ENCODE measurements around the gene CADM1.

CADM1 gene

DNA sequence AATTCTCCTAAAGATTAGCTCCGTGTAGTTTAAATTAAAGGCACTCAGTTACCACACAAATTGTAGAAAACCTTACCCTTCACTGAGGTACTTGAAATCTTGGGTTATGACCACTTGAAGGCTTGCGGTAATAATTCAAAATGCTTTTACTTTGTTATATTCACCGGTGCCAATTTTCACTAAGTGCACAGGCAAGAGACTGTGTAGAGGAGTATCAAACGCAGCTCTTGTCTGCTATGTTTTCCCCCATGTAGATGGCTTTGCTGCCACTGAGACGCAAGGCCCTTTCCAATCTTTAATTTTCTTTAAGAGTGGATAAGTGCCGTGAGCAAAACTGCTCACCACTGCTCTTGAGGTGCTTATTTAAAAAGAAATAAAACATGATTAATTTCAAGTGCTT is 155.8 kb downstream of the CADM1 start:
- DNase-seq = no peak

DNA sequence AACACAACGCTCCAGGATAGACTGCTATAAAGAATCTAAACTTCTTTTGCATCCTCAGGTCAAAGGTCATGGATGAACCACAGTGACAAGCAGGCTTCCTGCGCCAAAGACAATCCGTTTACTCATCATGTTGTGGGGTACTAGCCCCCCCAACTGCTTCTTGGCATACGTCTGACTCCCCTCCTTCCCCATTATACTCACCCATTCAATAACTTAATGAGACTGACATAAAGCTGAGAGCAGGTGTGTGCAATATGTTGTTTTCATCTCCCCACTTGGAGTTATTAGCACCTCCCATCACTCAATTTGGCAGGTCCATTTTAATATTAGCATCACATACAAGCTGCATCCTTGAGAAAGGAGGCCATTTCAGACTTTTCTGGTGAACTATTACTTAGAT is 157.1 kb downstream of the CADM1 start:
- DNase-seq = no peak

DNA sequence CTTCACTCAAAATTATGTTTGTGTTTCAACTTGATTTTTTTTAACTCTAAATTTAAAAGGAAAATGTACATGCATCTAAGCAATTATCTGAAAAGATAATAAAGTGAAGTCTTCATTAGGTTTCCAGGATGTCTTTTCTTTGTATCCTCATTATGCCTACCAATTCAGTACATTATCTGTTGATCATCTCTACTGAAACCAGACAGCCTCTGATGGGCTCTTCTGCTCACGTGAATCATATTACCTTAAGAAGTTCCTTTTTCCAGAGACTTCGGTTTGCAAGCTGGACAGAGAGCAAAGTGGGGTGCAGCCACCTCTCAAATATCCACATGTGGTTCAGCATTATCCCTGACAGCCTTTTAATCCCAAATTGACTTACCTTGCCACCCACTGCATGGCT is 158.4 kb downstream of the CADM1 start:
- DNase-seq = no peak

DNA sequence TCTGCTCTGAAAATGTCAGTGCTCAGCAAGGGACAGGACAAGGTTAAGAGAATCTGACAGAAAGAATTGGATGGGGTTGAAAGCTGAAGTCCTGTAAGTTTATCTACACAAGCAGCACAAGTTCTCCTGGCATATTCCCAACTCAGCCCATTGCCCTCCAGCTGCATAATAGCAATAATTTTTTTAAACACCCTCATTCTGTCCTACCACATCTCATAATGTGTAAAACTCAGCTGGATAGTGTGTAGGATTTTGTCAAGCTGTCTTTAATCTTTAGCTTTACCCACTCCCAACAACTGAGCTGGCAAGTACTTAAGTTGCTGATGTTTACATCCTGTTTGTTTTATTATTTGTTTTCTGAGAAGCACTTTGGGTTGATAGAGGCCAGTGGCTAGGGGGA is 158.9 kb downstream of the CADM1 start:
- DNase-seq = no peak

DNA sequence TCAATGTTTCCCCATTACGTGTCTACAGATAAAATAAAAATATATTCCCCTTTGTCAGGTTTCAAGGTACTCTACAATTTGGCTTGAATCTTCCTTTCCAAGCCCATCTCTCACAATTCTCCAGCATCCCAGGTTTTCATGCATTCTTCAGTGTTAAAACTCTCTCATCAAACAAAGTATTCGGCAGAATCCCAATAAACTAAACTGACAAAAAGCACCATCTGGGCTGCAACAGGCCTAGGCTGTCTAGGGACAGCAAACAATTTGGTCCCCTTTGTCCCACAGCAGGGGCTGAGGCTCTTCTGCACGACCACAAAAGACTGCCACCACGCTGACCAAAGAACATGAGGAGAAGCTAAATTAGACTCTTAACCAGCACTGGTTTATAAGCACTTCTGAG is 159.4 kb downstream of the CADM1 start:
- no peak for DNase-seq

DNA sequence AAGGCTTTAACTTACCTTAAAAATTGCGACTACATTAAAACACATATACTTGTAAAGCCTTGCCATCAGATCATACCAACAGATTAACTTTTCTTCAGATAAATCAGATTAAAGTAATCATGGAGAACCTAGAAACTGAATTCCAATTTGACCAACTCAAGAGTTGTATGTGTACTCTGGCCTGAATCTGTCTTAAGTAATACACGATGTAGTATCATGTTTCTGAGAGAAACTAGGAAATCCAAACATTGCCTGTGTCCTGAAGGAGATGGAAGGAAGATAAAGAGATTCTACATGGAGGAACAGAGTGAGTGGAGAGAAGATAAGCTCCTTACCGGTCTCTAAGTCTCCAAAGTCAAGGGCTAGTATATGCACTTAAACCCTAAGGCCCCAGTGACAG is 162.1 kb downstream of the CADM1 start:
- DNase-seq = no peak

DNA sequence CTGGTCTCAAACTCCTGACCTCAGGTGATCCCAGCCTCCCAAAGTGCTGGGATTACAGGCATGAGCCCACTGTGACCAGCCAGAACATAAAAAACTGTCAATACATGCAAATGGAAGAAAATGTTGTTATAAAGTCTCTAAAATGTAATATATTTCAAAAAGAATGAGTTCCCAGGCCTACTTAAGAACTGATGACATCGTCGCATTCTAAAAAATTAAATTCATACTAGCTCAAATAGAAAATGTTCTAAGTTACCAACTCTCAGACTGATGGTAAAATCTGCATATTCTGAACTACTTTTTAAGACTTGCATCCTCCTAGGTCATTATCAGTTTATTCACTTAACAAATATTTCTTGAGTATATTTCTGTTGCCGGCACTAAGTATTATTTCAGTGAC is 163.3 kb downstream of the CADM1 start:
- DNase-seq = no peak

DNA sequence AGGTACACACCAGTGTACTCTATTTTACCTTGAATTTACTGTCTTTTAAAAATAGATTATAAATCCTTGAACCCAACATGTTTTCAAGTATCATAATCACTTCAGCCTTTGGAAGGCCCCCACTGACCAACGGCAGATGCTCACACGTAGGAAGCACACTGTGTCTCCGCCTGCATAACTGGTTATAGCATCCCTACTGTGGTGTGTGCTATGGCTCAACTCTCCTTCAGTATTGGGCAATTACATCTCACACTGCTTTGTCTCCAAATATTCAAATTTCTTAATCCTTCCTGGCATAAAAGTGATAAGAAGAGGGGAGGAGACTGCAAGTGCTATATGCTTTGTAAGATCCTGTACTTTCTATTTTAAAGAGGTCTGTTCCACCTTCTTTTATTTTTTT is 165.7 kb downstream of the CADM1 start:
- no peak for DNase-seq

DNA sequence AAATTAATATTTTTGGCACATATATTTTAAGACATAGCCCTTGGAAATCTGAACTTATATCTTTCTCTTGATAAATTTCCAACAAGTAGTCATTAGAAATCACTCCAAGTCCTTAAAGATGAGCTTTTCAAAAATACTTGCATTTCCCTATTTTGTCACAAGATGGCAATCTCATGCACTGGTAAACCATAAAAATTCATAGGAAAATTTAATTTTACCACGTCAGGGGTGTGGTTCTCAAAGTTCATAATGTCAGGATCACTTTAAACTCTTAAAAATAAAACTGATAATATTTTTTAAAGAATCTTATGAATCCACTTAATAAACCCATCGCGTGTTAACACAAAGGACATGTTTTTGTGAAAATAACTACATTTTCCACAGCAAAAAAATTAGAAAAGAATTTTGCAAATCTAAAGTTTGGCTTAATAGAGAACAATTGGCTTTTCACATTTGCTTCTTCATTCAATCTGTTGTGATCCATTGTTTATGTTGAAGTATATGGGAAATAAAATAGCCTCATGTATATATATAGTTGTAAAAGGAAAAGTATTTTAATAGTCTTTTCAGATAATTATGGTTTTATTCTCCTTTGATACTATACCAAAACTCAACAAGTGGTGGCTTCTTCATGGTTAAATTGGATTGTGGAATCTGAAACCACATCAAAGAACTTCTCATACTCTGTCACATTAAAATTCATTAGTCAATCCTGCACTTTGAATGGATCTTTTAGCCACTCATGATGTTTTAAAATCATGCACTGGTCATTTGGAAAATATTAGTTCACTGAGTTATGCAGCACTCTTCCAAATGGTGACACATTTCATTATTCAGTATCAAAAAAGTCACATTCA is 169.1 kb downstream of the CADM1 start:
- peak; percentile 30 for DNase-seq

DNA sequence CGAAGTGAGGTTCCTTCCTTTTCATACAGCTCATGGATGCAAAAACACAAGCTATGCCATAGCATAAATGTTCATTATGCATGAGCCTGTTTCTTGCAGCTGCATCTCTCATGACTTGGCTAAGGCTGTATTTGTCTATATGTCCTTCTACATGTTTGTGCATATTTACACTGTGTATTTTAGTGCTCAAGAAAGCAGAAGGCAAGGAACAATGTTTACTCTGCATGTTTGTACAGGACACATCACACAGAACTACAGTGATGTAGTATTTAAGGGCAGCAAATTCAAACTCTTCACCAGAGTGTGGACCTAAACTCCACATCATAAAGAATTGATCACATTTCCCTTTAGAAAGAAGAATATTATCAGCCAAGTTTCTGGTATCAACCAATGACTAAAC is 170.3 kb downstream of the CADM1 start:
- DNase-seq = no peak

DNA sequence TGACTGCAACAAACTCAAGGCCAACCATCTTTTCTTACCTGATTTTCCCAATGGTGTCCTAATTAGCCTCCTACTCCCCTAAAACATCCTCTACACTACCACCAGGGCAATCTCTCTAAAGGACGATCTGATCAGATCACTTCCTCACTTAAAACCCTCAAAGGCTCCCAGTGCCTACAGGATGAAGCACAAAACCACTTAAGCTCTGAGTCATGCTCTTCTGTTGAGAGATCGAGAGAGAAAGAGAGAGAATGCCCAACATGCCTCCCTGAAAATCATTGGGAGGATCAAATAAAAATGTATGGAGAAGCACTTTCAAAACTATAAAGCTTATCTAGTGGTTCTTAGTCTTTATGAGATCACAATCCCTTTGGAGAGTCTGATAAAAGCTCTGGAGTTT is 171.1 kb downstream of the CADM1 start:
- peak; percentile 72 for DNase-seq

DNA sequence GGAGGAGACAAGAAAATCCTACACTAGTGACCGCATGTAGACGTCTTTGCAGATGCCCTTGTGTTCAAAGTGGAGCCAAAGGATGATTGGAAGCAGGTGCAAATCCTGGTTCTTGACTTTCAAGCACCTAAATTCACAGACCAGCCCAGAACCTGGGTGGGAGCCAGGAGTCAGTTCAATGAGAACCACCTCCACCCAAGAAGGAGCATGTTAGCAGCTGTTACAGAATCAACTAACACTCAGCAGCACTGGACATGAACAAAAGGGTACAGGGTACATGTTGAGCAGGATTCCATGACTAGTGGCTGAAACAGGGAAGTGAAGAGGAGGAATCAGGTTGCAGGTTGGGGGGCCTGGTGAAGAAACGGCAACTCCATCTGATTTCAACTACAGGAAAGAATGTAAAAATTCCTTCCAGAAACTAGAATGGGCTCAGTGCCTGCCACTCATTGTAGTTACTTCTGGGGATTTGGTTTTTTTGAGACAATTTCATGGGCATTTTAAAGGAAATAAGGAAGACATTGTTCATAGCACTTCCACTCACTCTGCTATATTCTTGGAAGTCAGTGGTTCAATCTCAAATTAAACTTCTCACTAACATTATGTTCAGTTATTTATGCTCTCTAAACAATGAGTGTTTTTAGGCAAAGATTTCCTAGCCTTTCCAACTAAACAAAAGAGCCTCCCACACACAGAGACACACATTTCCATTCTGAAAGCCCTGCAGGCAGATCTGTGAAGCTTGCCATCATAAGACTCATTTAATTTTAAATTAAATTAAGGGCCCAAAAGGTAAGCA is 173.3 kb downstream of the CADM1 start:
- DNase-seq = no peak

DNA sequence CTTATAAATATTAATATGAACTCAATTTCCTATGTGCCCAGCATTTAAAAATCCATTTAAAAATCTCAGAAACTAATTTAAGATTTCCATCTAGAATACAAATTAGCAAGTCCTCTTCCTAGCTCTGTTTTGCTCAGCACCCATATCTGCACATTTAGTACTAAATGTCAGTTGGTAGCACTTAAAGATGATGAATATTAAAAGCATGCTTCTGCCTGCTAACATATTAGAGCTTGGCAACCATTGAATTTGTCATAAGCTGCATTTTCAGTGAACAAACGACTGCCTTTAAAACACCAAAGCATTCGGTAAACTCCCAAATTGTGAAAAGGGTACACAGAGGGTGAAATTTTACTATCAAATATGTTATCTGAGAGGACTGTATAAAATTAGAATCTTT is 177.7 kb downstream of the CADM1 start:
- no peak for DNase-seq

DNA sequence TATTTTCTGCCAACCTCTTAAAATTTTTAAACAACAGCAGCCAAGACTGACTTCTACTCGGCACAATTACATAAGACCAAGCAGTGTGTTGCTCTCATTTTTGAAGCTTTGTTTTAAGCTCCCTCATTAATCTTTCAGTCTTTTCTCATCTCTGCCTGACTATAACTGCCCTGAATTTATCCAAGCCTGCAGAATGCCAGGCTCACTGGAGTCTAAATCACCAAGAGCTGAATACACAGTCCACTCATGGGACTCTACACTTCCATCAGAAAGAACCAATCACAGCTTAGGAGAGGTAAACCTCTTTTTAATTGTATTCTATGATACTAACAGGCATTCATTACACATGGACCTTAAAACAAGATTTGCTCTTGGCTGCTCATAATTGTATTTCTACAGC is 178.7 kb downstream of the CADM1 start:
- DNase-seq = no peak

DNA sequence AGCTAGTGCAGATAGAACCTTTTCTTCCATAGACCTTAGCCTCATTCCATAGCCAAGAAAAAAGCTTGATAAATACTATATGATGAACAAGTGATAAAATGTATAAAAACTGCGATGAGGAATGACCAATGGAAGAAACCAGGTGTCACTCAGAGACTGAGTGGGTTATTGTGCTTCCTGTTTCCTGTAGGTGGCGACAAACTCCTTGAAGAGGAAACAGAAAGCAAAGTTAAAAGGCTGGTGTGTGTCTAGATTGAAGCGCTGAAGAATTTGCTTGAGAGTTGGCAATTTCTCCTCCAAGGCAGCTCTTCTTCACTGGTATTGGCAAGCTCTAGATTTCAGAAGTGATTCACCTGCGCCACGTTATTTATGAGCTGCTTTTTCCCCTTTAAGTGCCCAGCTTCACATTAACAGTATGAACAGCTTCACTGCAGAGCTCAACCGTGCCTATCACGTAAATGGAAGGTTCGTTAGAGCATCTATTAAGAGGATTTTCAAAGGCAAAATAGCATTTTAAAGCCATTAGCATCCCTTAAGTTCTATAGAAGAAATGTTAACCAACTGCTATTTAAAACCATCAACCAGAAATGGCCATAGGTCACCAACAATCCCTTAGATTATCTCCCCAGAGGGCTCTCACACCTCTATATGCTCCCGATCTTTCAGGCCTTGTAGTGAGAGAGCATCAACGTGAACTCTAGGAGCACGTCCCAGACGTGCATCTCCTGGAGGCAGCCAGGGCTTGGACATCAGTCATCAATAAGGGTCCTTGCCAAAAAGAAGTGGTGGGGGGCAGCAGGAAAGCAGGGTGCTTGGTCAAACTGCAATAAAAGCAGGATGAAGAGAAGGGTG is 179.4 kb downstream of the CADM1 start:
- peak; percentile 76 for DNase-seq

DNA sequence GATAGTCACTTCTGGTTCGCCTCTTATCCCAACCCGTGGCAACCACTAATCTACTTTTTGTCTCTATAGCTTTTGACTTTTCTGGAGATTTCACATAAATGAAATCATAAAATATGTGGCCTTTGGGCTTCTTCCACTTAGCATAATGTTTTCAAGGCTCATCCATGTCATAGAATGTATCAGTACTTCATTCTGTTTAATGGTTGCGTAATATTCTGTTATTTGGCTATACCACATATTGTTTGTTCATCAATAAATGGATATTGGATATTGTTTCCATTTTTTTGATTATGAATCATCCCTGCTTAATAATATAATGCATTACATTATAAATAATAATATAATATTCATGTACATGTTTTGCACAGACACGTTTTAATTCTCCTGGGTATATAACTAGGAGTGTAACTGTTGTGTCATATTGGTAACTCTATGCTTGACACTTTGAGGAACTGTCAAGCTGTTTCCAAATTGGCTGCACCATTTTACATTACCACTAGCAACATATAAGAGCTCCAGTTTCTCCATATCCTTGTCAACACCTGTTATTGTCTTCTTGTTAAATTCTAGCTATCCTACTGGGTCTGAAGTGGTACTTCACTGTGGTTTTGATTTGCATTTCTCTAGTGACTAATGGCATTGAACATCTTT is 181.5 kb downstream of the CADM1 start:
- no peak for DNase-seq

DNA sequence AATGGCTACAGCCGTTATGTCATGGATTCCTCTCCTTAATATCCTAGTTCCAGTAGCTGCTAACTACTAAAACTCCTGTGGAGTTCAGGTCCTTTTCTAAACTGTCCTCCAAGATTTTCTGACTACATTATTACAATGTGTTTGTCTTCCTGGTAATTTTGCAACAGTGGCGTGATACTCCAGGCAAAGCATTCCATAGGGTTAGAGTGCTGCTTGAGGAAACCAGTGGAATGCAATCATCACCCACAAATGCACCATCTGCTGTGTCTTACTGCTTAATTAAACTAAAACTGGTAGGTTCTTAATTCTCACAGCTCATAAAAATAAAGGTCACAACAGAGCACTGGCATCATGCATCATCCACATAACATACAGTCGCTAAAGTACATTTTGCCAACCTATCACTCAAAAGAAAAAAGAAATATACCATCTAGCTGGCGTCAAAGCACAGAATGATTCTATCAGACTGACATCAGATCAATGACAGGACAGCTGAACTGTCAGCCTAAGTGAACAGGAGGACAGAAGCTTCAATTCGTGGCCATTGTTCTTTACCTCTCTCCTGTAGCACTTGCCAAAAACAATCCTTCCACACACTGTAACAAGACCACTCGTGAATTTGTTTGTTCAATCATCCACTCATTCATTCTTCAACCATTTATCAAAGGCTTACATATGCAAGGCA is 182.5 kb downstream of the CADM1 start:
- DNase-seq = peak; percentile 86

DNA sequence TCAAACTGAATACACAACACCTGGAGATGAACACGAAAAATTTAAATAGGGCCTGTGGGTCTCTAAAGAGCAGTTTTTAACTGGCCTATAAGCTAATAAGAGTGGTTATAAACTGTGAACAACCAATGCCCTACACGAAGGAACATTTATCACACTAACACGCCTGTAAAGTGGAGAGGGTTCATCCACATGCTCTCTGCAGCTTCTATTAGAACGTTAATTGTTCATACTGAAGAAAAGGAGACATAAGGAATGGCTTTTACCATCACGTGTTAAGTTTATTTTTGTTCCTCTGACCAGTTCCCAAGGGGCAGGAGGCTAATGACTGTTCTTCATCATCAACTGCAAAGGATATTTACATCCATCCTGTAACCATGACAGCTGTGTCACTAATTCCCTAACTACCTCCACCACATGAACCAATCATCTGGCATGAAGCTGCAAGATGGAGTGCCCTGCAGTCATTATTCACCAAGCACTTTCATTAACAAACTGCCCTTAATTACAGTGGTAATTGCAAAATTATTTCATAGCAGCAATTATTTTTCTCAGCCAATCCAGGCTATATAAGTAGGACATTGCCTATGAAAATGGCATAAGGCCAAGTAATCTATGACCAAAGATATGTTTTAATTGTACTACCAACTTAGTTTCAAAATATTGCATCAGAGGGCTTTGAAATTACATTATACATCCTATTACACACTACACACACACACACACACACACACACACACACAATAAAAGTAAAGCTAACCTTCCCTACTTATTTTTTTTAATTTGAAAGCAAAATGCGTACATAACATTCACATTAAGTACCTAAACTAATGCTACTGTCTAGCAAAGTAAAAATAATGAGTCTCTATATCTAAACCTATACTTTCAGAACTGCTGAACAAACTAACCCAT is 186.7 kb downstream of the CADM1 start:
- peak; percentile 43 for DNase-seq

DNA sequence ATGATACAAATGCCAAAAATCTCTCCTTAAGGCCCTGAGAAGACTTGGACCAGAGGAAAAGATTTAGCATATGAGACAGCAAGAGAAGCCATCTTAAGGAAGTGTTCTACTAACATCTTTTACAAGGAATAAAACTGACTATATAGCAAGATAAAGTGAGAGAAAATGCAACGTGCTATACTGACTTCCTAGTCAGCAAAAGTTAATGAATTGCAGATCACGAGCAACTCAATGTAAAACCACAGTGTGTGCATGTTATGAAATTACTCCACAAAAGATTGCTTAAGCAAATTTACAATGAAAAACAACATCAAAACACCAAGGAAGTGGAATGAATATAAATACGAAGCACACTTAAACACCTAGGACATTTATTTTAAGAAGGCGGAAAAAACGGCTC is 187.5 kb downstream of the CADM1 start:
- DNase-seq = peak; percentile 42

DNA sequence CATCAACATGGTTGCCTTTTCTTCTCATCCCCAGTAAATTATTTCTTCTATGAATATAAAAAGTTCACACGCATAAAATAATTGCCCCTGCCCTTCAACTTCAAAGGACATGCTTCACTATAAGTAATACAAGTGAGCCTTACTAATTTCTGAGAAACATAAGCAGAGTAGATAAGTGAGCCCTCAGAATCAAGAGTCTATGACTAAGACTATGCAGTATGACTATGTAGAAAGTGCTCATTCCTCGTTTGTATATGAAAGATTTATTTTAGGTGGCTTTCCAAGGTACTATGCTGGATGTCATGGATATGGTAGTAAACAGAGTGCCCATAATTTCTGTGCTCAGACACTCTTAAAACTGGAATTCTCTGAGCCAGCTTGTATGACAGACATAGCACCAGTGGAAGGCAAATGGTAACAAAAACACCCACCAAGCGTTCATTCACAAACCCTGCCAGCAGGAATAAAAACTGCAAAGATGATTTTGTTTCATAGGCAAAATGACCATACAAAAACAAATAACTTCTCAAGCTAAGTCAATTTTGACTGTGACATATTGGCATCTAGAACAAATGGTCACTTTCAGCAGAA is 189.8 kb downstream of the CADM1 start:
- DNase-seq = no peak
